Right lobe of liver (tissue), 6 donors: ENCODE measurements around the gene FAM76B. TPM values are rescaled to one million over a fixed set of nuclear protein-coding genes. Genes with fewer than 3 reads are reported as not detected.

Experiments
- ATAC-seq, 4 donors: fragments of 200-7000 bp; cut with Tn5 transposase; one replicate each; pipeline ENCODE4 v1.9.1; 2020; ENCODE audit warnings: mild to moderate bottlenecking in 4 of 4, moderate library complexity in 4 of 4
- DNase-seq, 3 donors: peaks; one replicate each; pipeline ENCODE4 v3.0.0-alpha.2; 2020
- H3K27ac ChIP-seq, 3 donors: fragments of 200-600 bp; one replicate each; pipeline ENCODE4 v1.8.0; 2022
- H3K27me3 ChIP-seq, 2 donors: fragments of 200-600 bp; one replicate each; pipeline ENCODE4 v1.8.0; 2022
- H3K36me3 ChIP-seq, 4 donors: fragments of 200-600 bp; sonication (generic) in 1 of 4; one replicate each; pipeline versions ENCODE4 v1.5.1 to v1.8.0; 2017 to 2022; ENCODE audit warnings: control low read depth in 1 of 4
- H3K4me1 ChIP-seq, 4 donors: fragments of 200-600 bp; sonication (generic) in 1 of 4; one replicate each; pipeline versions ENCODE4 v1.5.1 to v1.8.0; 2017 to 2022; ENCODE audit warnings: control low read depth in 1 of 4
- H3K4me3 ChIP-seq, 3 donors: fragments of 200-600 bp; one replicate each; pipeline ENCODE4 v1.8.0; 2022
- H3K9me3 ChIP-seq, 4 donors: fragments of 200-600 bp; sonication (generic) in 1 of 4; one replicate each; pipeline versions ENCODE4 v1.5.1 to v1.8.0; 2017 to 2022; ENCODE audit warnings: control low read depth in 1 of 4
- CTCF ChIP-seq, 4 donors: fragments of 200-600 bp in 3 of 4; fragments of 450-650 bp in 1 of 4; IDR thresholded peaks; one replicate each; pipeline versions ENCODE4 v1.5.1 to v1.8.0; 2016 to 2022; ENCODE audit warnings: antibody characterized with exemption in 4 of 4, mild to moderate bottlenecking in 2 of 4
- POLR2A ChIP-seq: fragments of 450-650 bp; IDR thresholded peaks from one replicate; pipeline ENCODE4 v1.6.1; 2017; ENCODE audit warnings: antibody characterized with exemption, mild to moderate bottlenecking
- WGBS: methylation state at CpG from one replicate; pipeline ENCODE4 v1.1.6; 2018; ENCODE audit warnings: low coverage, low lambda C conversion rate; ENCODE audit not compliant: insufficient coverage; ENCODE audit errors: missing lambda C conversion rate; 5-methylcytosine and 5-hydroxymethylcytosine counted together
- intact Hi-C, 2 donors: fragments of 100-400 bp; cut with DNase I; formaldehyde crosslinking; loops; one replicate each; pipeline versions ENCODE4 v1.11.2 to v1.14.1; 2022
- total RNA-seq, 6 experiments: library from RNA; depleted of rRNA in 2 of 6; stranded (reverse); fragments of >200 nt in 2 of 6; fragmentation: NEBNext Ultra II Directional in 3 of 6; extraction: Animal tissue kit (Norgen Biotek cat#: 25700) in 3 of 6; gene quantifications; one replicate each; pipeline versions ENCODE4 v1.1.0 to v1.2.4, GENCODE V29; 2016 to 2023
- donor health status: DM: no; HTN: yes; CAD: no.
- donor health status: DM: no; HTN: no; CAD: no.
- donor health status: DM: no; HTN: no; CAD: no.
- donor health status: DM: no; HTN: yes; CAD: no.
- donor health status: DM: no; HTN: yes; CAD: no.

The FAM76B gene
- total RNA-seq, 6 experiments from 2014 or later: 12.9 to 28.1 (median 16.6) TPM

- Histone ChIP-seq H3K27me3 (no peaks in the 10 kb centered on the region), H3K36me3 (no peaks in the 10 kb centered on the region), H3K4me3 (no peak overlapping the region), H3K4me1 (no peaks in the 10 kb centered on the region), H3K27ac (no peak overlapping the region), H3K9me3 (no peaks in the 10 kb centered on the region)
- TF ChIP-seq CTCF (IDR thresholded peaks at IDR 0.05) (no peak), POLR2A (no peak)
- DNase-seq: no peak
- WGBS: 91% methylated on average over 2 of the region's 2 CpGs
- intact Hi-C loops: no loop called here
- no peak for ATAC-seq
These were observed 60.8 kb downstream of the FAM76B start for GRCh38 chr11:95728790-95729189.

- Histone ChIP-seq H3K9me3 (no peaks in the 10 kb centered on the region), H3K27me3 (no peaks in the 10 kb centered on the region), H3K4me3 (no peak overlapping the region), H3K27ac (no peak overlapping the region), H3K36me3 (no peaks in the 10 kb centered on the region), H3K4me1 (no peaks in the 10 kb centered on the region)
- TF ChIP-seq POLR2A: no peak
- no peak for TF ChIP-seq CTCF (IDR thresholded peaks at IDR 0.05)
- ATAC-seq: no peak
- DNase-seq: no peak
- intact Hi-C loops: no loop called here
These were observed 61.5 kb downstream of the FAM76B start for GRCh38 chr11:95728094-95728493.

GRCh38 chr11:95727620-95728019 lies 62.0 kb downstream of the FAM76B start:
- H3K4me1 ChIP-seq: no peaks in the 10 kb centered on the region
- no peaks in the 10 kb centered on the region for H3K27me3 ChIP-seq
- intact Hi-C loops: no loop called here
- no peak for ATAC-seq
- no peaks in the 10 kb centered on the region for H3K9me3 ChIP-seq
- H3K27ac ChIP-seq: no peak overlapping the region
- 75% methylated on average over 5 of the region's 6 CpGs for WGBS
- no peak overlapping the region for H3K4me3 ChIP-seq
- H3K36me3 ChIP-seq: no peaks in the 10 kb centered on the region
- TF ChIP-seq POLR2A (no peak), CTCF (IDR thresholded peaks at IDR 0.05) (no peak)
- no peak for DNase-seq

- WGBS: 61% methylated on average over 2 of the region's 2 CpGs
- TF ChIP-seq POLR2A (no peak), CTCF (IDR thresholded peaks at IDR 0.05) (no peak)
- intact Hi-C loops: no loop called here
- ATAC-seq: no peak
- Histone ChIP-seq H3K9me3 (no peaks in the 10 kb centered on the region), H3K27ac (no peak overlapping the region), H3K27me3 (no peaks in the 10 kb centered on the region), H3K4me1 (no peaks in the 10 kb centered on the region), H3K36me3 (no peaks in the 10 kb centered on the region), H3K4me3 (no peak overlapping the region)
- DNase-seq: no peak
These were observed 62.5 kb downstream of the FAM76B start for GRCh38 chr11:95727111-95727510.

GRCh38 chr11:95725196-95725595 lies 64.4 kb downstream of the FAM76B start:
- H3K27ac ChIP-seq: no peak overlapping the region
- no peaks in the 10 kb centered on the region for H3K27me3 ChIP-seq
- TF ChIP-seq CTCF (IDR thresholded peaks at IDR 0.05): no peak
- no peak for TF ChIP-seq POLR2A
- no peak overlapping the region for H3K4me3 ChIP-seq
- no peaks in the 10 kb centered on the region for H3K9me3 ChIP-seq
- 10% methylated on average over 1 of the region's 1 CpG for WGBS
- H3K4me1 ChIP-seq: no peaks in the 10 kb centered on the region
- no peak for ATAC-seq
- no peak for DNase-seq
- no peaks in the 10 kb centered on the region for H3K36me3 ChIP-seq
- intact Hi-C loops: no loop called here
